Measurements from ENCODE around the gene SFMBT2.

- TF ChIP-seq, protein P1, sequence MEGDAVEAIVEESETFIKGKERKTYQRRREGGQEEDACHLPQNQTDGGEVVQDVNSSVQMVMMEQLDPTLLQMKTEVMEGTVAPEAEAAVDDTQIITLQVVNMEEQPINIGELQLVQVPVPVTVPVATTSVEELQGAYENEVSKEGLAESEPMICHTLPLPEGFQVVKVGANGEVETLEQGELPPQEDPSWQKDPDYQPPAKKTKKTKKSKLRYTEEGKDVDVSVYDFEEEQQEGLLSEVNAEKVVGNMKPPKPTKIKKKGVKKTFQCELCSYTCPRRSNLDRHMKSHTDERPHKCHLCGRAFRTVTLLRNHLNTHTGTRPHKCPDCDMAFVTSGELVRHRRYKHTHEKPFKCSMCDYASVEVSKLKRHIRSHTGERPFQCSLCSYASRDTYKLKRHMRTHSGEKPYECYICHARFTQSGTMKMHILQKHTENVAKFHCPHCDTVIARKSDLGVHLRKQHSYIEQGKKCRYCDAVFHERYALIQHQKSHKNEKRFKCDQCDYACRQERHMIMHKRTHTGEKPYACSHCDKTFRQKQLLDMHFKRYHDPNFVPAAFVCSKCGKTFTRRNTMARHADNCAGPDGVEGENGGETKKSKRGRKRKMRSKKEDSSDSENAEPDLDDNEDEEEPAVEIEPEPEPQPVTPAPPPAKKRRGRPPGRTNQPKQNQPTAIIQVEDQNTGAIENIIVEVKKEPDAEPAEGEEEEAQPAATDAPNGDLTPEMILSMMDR (conservative IDR thresholded peaks at IDR 0.05; ENCODE audit: low read depth, low read length): no peak
- no peak for TF ChIP-seq MAFK (IDR thresholded peaks at IDR 0.05; ENCODE audit: low read depth, low read length)
- no peak for TF ChIP-seq POLR2A (IDR thresholded peaks at IDR 0.05; ENCODE audit: low read depth, low read length)
- TF ChIP-seq FOS (IDR thresholded peaks at IDR 0.05; ENCODE audit: low read depth, low read length): no peak
- no peak for TF ChIP-seq RFX5 (IDR thresholded peaks at IDR 0.05; ENCODE audit: low read depth, low read length)
- TF ChIP-seq MXI1 (IDR thresholded peaks at IDR 0.05; ENCODE audit: borderline replicate concordance, low read depth, low read length): no peak
- TF ChIP-seq USF2 (IDR thresholded peaks at IDR 0.05; ENCODE audit: low read depth, low read length): no peak
- TF ChIP-seq CEBPB (IDR thresholded peaks at IDR 0.05; ENCODE audit: low read depth, low read length): no peak
- TF ChIP-seq MAZ (IDR thresholded peaks at IDR 0.05; ENCODE audit: borderline replicate concordance, low read depth, low read length): no peak
- no peak for TF ChIP-seq SMC3 (IDR thresholded peaks at IDR 0.05; ENCODE audit: low read depth, low read length)
Measured at GRCh38 chr10:7267142-7267541, 143.7 kb downstream of the SFMBT2 start.

All from IMR-90 (cell line).